Iris pigment epithelial cell (primary cell): ENCODE results near the gene DTYMK.

Experiments used
- DNase-seq: peaks from one replicate; pipeline ENCODE4 v3.0.0-alpha.2; 2011; ENCODE audit warnings: low read depth

DTYMK gene

GRCh38 chr2:241703032-241703604 lies 16.5 kb upstream of the DTYMK start:
- DNase-seq: peak; percentile 33

- peak; percentile 80 for DNase-seq
These were observed 15.8 kb upstream of the DTYMK start for GRCh38 chr2:241702155-241703031.

GRCh38 chr2:241701399-241702154 lies 15.0 kb upstream of the DTYMK start, which contains the start of gene ING5:
TSS of gene ING5 (plus strand) at chr2:241702039. CDS start at chr2:241702066, 27 bp downstream.
- peak; percentile 89 for DNase-seq

GRCh38 chr2:241701149-241701398 lies 14.5 kb upstream of the DTYMK start:
- peak; percentile 57 for DNase-seq

GRCh38 chr2:241695651-241696050 lies 9.0 kb upstream of the DTYMK start:
- DNase-seq: no peak

- peak; percentile 93 for DNase-seq
These were observed 5.8 kb upstream of the DTYMK start for GRCh38 chr2:241692448-241692847.

GRCh38 chr2:241690202-241690717 lies 3.6 kb upstream of the DTYMK start:
- DNase-seq: no peak

- no peak for DNase-seq
These were observed 2.7 kb upstream of the DTYMK start for GRCh38 chr2:241689306-241689705.

- DNase-seq: no peak
These were observed 328 bp downstream of the DTYMK start for GRCh38 chr2:241686324-241686649.

- peak; percentile 99 for DNase-seq
These were observed 5.6 kb downstream of the DTYMK start for GRCh38 chr2:241680827-241681599.

- no peak for DNase-seq
These were observed 6.6 kb downstream of the DTYMK start for GRCh38 chr2:241680044-241680443.

- DNase-seq: no peak
These were observed 7.7 kb downstream of the DTYMK start for GRCh38 chr2:241678784-241679540.

GRCh38 chr2:241678307-241678706 lies 8.3 kb downstream of the DTYMK start:
- DNase-seq: no peak

GRCh38 chr2:241677392-241677791 lies 9.2 kb downstream of the DTYMK start:
- no peak for DNase-seq

- no peak for DNase-seq
These were observed 9.9 kb downstream of the DTYMK start for GRCh38 chr2:241676665-241677064.

GRCh38 chr2:241675885-241676284 lies 10.7 kb downstream of the DTYMK start:
- DNase-seq: no peak

GRCh38 chr2:241673797-241674725 lies 12.6 kb downstream of the DTYMK start:
- no peak for DNase-seq

GRCh38 chr2:241673189-241673663 lies 13.4 kb downstream of the DTYMK start:
- DNase-seq: no peak

GRCh38 chr2:241672243-241673188 lies 14.1 kb downstream of the DTYMK start:
- no peak for DNase-seq
